Endothelial cell of umbilical vein (primary cell): Measurements from ENCODE around the gene RBAK.
"Not testable (repeated sequence)": the region's sequence is repeated elsewhere in the genome, so short reads cannot be mapped to it uniquely, and the experiment has no call there.

Source experiments
- CTCF ChIP-seq, 2 donors: IDR thresholded peaks; 1 replicate in 1 of 2; 2 replicates in 1 of 2; pipeline ENCODE4 v1.5.1; 2011; ENCODE audit warnings: low read length in 2 of 2, mild to moderate bottlenecking in 2 of 2, moderate library complexity in 2 of 2, control low read depth in 1 of 2, inconsistent platforms in 1 of 2, low read depth in 1 of 2; ENCODE audit not compliant: insufficient read depth in 1 of 2; ENCODE audit errors: extremely low read depth in 1 of 2
- EZH2 ChIP-seq: IDR thresholded peaks from 2 replicates; pipeline ENCODE4 v1.6.1; 2012; ENCODE audit warnings: borderline replicate concordance, low read depth, mild to moderate bottlenecking, moderate library complexity, low read length, inconsistent platforms; ENCODE audit not compliant: severe bottlenecking
- POLR2A ChIP-seq: IDR thresholded peaks from 2 replicates; pipeline ENCODE4 v1.6.1; 2012; ENCODE audit warnings: low read depth, mild to moderate bottlenecking, control low read depth, low read length
- POLR2AphosphoS5 ChIP-seq: IDR thresholded peaks from 2 replicates; pipeline ENCODE4 v1.6.1; 2012; ENCODE audit warnings: low read depth, mild to moderate bottlenecking, control low read depth, low read length, moderate library complexity; ENCODE audit not compliant: insufficient read depth

GRCh38 chr7:5088228-5088833 is 42.7 kb downstream of the RBAK start:
- TF ChIP-seq POLR2AphosphoS5; CTCF (IDR thresholded peaks at IDR 0.05; ENCODE audit: extremely low read depth in 1 of 2, insufficient read depth in 1 of 2, low read depth in 1 of 2, low read length in 2 of 2); POLR2A; EZH2: not testable (repeated sequence)
